Osteoblast (primary cell): Measurements from ENCODE around the gene RASSF4. TPM values are rescaled to one million over a fixed set of nuclear protein-coding genes. Genes with fewer than 3 reads are reported as not detected.
A peak's percentile ranks its signal among the peaks of the same experiment; 100 is the strongest.

ENCODE experiments used
- DNase-seq: peaks from one replicate; pipeline ENCODE4 v3.0.0; 2011; ENCODE audit warnings: low spot score, mixed read lengths; ENCODE audit not compliant: insufficient read length; ENCODE audit errors: missing footprints
- H2AFZ ChIP-seq: 2 replicates; pipeline ENCODE4 v1.6.0; 2011; ENCODE audit warnings: mild to moderate bottlenecking, low read length
- H3K27ac ChIP-seq: 2 replicates; pipeline ENCODE4 v1.5.1; 2011; ENCODE audit warnings: mild to moderate bottlenecking, low read depth, low read length, moderate library complexity
- H3K27me3 ChIP-seq: 2 replicates; pipeline ENCODE4 v1.6.0; 2012; ENCODE audit warnings: mild to moderate bottlenecking, control low read depth, inconsistent platforms, low read length, moderate library complexity; ENCODE audit not compliant: insufficient read depth
- H3K36me3 ChIP-seq: 2 replicates; pipeline ENCODE4 v1.5.1; 2011; ENCODE audit warnings: mild to moderate bottlenecking, low read length, control low read depth, moderate library complexity; ENCODE audit not compliant: insufficient read depth
- H3K4me1 ChIP-seq: 2 replicates; pipeline ENCODE4 v1.5.1; 2011; ENCODE audit warnings: mild to moderate bottlenecking, low read length, control low read depth, moderate library complexity; ENCODE audit not compliant: insufficient read depth
- H3K4me2 ChIP-seq: 2 replicates; pipeline ENCODE4 v1.6.0; 2011; ENCODE audit warnings: mild to moderate bottlenecking, low read length; ENCODE audit not compliant: insufficient read depth
- H3K4me3 ChIP-seq: fragments of 200-600 bp; sonication (generic); 3 replicates; pipeline ENCODE4 v1.5.1; 2012; ENCODE audit warnings: mild to moderate bottlenecking, low read length, inconsistent platforms; ENCODE audit not compliant: insufficient read depth
- H3K79me2 ChIP-seq: 2 replicates; pipeline ENCODE4 v1.6.0; 2012; ENCODE audit warnings: mild to moderate bottlenecking, low read length, control low read depth, inconsistent platforms; ENCODE audit not compliant: insufficient read depth
- H3K9me3 ChIP-seq: 2 replicates; pipeline ENCODE4 v1.5.1; 2011; ENCODE audit warnings: low read depth, low read length, control low read depth
- H4K20me1 ChIP-seq: 2 replicates; pipeline ENCODE4 v1.6.0; 2012; ENCODE audit warnings: mild to moderate bottlenecking, low read length, control low read depth; ENCODE audit not compliant: insufficient read depth
- total RNA-seq: library from RNA; depleted of rRNA; stranded (reverse); fragments of >200 nt; gene quantifications from 2 replicates; pipeline ENCODE4 v1.2.3, GENCODE V29; 2012
- TF ChIP-seq, protein P1 (sequence below): IDR thresholded peaks from 2 replicates; pipeline ENCODE4 v1.5.1; 2011; ENCODE audit warnings: mild to moderate bottlenecking, low read depth, low read length, moderate library complexity; ENCODE audit errors: extremely low read depth

The RASSF4 gene
- total RNA-seq, 1 donor: 4.0 TPM

- Histone ChIP-seq H3K27ac (peak overlapping the region; percentile 34), H3K27me3 (no peaks in the 10 kb centered on the region), H3K4me1 (peaks cover 56% of the 10 kb centered on the region), H3K9me3 (no peaks in the 10 kb centered on the region), H3K36me3 (peaks cover under 1% of the 10 kb centered on the region), H3K4me3 (no peak overlapping the region), H4K20me1 (no peaks in the 10 kb centered on the region), H3K79me2 (peaks cover 8% of the 10 kb centered on the region), H2AFZ (no peak overlapping the region), H3K4me2 (peak overlapping the region; percentile 40)
- peak; percentile 76 for DNase-seq
- TF ChIP-seq, protein P1, sequence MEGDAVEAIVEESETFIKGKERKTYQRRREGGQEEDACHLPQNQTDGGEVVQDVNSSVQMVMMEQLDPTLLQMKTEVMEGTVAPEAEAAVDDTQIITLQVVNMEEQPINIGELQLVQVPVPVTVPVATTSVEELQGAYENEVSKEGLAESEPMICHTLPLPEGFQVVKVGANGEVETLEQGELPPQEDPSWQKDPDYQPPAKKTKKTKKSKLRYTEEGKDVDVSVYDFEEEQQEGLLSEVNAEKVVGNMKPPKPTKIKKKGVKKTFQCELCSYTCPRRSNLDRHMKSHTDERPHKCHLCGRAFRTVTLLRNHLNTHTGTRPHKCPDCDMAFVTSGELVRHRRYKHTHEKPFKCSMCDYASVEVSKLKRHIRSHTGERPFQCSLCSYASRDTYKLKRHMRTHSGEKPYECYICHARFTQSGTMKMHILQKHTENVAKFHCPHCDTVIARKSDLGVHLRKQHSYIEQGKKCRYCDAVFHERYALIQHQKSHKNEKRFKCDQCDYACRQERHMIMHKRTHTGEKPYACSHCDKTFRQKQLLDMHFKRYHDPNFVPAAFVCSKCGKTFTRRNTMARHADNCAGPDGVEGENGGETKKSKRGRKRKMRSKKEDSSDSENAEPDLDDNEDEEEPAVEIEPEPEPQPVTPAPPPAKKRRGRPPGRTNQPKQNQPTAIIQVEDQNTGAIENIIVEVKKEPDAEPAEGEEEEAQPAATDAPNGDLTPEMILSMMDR: no peak
Observed at GRCh38 chr10:44998146-44998631, 38.6 kb downstream of the RASSF4 start.

GRCh38 chr10:45000138-45000751 lies 40.6 kb downstream of the RASSF4 start:
- Histone ChIP-seq H3K4me2 (peak overlapping the region; percentile 96), H3K4me3 (peak overlapping the region; percentile 80), H3K36me3 (peaks cover 8% of the 10 kb centered on the region), H3K9me3 (no peaks in the 10 kb centered on the region), H4K20me1 (no peaks in the 10 kb centered on the region), H3K4me1 (peaks cover 46% of the 10 kb centered on the region), H2AFZ (peak overlapping the region; percentile 77), H3K27ac (peak overlapping the region; percentile 89), H3K27me3 (no peaks in the 10 kb centered on the region), H3K79me2 (peaks cover 14% of the 10 kb centered on the region)
- peak; percentile 97 for DNase-seq
- TF ChIP-seq, protein P1: no peak

DNA sequence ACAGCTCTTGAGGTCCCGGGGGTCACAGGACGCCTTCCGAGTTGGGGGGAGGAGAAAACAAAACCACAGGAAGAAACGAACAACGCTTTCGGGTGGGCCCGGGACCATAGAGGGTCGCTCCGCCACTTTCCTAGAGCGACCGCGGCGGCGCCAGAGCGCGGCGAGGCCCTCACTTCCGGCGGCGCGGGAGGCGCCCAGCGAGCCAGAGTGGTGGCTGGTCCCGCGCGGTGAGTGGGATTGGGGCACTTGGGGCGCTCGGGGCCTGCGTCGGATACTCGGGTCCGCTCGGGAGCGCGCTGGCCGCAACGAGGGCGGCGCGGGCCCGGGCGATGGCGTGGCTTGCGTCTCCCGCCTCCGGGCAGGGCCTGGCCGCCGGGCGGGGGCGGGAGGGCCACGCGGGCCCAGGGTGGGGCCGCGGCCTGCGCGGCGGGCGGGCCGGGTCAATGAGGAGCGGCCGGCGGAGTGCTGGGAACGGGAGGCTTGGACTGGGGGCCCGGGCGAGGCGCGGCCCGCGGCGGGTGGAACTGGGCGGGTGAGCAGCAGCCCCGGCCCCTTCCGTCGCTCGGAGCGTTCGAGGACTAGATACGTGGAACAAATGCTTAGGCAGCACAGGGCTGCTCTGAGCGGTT lies 41.3 kb downstream of the RASSF4 start, which contains the start of gene ZNF22:
ZNF22 (plus strand) TSS at position 172 of the 629 bp plus-strand sequence. CDS start 2,446 bp downstream, outside the sequence.
- Histone ChIP-seq H4K20me1 (no peaks in the 10 kb centered on the region), H3K79me2 (peaks cover 14% of the 10 kb centered on the region), H3K27ac (peak within 1 kb of the TSS; percentile 89), H3K36me3 (peaks cover 8% of the 10 kb centered on the region), H3K4me2 (peak within 1 kb of the TSS; percentile 96), H2AFZ (peak within 1 kb of the TSS; percentile 85), H3K4me3 (peak within 1 kb of the TSS; percentile 80), H3K27me3 (no peaks in the 10 kb centered on the region), H3K9me3 (no peaks in the 10 kb centered on the region), H3K4me1 (peaks cover 42% of the 10 kb centered on the region)
- peak; percentile 94 for DNase-seq
- TF ChIP-seq, protein P1: no peak
